GM21825 (cell line): ENCODE results near the gene PDIA5.
"Not testable (repeated sequence)": the region's sequence is repeated elsewhere in the genome, so short reads cannot be mapped to it uniquely, and the experiment has no call there.

Source experiments
- ATAC-seq: cut with Tn5 transposase; IDR thresholded peaks from one replicate; pipeline ENCODE4 v1.9.1; 2021; ENCODE audit warnings: mild to moderate bottlenecking, moderate library complexity; ENCODE audit not compliant: unreplicated experiment

PDIA5 gene

DNA sequence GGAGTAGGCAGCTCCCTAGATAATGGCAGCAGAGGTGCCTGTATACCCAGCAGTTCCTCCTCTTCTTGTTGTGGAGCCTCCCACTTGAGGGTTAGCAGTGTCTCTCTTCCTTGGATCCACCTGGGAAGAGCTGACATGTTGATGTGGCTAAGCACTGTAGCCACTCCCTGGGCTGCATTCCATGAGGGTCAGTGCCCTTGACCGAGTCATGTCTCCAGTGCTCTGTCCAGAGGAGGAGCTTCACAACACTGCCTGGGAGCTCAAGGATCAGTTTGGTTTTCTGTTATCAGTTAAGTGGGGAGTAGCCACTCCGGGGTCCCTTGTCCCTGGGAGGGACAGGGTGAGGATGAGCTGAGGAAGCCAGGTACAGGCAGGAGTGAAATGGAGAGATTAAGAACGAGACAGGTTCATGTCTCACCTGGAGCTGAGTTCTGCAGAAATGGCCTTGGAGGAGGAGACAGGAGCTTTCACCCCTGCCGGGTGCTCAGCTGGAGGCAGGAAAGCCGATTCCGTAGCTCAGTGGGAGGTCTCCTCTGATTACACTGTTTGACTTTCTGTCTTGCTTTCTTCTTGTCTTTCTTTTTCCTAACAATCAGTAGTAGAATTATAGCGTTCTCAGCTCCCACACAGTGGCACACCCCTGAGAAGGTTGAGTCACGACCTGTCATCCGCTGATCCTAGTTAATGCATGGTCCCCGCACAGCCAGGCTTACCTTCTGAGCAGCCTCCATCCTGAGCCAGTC, 77.0 kb downstream of the PDIA5 start:
- ATAC-seq = no peak

- no peak for ATAC-seq
Measured at GRCh38 chr3:123147754-123148535, 81.1 kb downstream of the PDIA5 start.

DNA sequence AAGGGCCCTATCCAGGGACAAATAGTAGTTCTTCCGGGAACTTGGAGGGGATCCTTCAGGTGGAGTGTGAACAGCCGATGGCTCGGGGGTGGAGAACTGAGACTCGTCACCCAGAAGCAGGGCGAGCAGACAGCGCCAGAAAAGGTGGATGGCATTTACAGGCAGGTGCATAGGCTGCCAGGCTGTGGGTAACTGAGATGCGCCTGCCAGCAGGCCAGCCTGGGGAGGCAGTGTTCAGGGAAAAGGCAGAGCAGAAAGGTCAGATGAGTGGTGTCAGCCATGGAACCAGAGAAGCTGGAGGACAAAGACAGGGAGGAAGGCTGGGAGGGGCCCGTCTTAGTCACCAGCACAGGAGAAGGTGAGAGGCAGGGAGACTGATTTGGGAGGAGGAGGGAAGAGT, 81.9 kb downstream of the PDIA5 start:
- ATAC-seq = no peak

DNA sequence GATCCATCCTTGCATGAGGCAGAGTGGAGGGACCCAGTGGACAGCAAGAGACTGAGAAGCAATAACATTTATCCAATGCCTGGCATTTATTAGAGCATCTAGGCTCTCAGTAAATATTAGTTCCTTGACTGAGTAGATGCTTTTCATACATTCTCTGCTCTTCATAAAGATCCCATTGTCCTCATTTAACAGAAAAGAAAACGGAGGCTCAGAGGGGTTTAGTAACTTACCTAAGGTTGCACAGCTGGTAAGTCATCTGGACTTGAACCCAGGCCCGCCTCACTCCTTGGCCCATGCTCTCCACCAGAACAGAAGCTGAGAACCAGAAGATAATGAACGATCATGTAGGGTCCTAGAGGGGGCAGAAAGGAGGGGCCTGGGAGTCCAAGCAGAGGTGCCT, 82.7 kb downstream of the PDIA5 start:
- no peak for ATAC-seq

DNA sequence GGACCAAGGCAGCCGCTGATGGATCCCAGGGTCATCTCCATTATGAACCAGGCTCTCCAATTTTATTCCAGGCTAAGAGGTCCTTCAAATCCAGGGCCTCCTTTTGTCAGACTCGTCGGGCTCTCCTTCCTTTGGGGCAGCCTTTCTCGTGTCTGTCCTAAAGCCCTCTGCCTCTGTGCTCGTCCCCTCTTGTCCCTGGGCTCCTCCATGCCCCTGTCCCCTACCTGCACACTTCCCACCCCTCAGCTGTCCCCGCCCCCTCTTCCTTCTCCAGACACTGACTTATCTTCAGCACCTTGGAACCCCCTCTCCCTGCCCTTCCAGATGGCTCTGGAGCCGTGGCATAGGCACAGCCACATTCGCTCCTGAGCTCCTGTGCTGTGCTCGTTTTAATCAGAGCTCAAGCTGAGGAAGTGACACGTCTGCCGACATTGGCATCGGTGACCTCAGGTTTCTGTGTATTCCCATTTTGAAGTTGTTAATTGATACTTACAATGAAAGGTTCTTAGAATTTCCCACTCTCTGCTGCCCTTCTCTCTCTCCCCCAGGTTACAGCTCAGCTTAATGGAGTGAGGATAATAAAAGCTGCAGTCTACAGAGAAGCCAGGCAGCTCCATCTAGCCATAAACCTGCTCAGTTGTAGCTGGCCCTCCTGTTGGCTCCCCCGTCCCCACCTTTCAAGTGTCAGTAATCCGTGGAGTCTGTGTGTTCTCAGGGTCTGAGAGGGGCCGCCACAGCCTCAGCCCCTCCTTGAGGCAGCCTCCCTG, 83.8 kb downstream of the PDIA5 start:
- ATAC-seq = no peak

DNA sequence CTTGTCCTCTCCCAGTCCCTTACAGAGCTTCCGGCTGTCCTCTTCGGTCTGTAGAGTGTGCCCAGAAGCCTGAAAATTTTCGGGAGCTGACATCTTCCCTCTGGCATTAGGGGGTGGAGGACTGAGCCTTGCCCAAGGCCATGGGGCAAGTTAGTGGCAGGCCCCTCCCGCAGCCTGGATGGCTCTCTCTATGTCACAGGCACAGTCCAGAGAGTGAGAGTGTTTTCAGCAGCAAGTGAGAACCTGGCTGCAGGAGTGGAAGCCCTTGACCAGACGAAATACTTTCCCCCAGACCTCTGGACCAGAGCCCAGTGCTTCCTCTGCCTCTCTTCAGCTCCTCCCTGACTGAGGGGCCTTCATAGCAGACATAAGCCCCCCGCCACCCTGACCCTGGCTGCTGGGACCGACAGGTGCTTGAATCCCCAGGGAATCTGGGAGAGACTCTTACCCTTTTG, 84.5 kb downstream of the PDIA5 start:
- no peak for ATAC-seq

DNA sequence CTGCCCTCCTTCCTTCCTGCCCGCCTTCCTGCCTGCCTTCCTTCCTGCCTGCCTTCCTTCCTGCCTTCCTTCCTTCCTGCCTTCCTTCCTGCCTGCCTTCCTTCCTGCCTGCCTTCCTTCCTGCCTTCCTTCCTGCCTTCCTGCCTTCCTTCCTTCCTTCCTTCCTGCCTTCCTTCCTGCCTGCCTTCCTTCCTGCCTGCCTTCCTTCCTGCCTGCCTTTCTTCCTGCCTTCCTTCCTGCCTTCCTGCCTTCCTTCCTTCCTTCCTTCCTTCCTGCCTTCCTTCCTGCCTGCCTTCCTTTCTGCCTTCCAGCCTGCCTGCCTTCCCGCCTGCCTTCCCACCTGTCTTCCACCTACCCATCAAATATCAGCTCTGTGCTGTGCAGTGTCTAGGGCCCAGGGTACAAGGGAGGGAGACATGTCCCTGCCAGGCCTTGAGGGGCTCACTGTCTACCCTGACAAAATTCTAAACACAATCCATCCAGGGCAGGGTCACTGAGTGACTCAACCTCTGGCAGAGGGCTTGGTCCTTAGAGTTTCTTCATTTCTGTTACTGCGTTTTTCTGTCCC, 85.1 kb downstream of the PDIA5 start:
- ATAC-seq = not testable (repeated sequence)

GRCh38 chr3:123152687-123153086, 85.9 kb downstream of the PDIA5 start:
- no peak for ATAC-seq

DNA sequence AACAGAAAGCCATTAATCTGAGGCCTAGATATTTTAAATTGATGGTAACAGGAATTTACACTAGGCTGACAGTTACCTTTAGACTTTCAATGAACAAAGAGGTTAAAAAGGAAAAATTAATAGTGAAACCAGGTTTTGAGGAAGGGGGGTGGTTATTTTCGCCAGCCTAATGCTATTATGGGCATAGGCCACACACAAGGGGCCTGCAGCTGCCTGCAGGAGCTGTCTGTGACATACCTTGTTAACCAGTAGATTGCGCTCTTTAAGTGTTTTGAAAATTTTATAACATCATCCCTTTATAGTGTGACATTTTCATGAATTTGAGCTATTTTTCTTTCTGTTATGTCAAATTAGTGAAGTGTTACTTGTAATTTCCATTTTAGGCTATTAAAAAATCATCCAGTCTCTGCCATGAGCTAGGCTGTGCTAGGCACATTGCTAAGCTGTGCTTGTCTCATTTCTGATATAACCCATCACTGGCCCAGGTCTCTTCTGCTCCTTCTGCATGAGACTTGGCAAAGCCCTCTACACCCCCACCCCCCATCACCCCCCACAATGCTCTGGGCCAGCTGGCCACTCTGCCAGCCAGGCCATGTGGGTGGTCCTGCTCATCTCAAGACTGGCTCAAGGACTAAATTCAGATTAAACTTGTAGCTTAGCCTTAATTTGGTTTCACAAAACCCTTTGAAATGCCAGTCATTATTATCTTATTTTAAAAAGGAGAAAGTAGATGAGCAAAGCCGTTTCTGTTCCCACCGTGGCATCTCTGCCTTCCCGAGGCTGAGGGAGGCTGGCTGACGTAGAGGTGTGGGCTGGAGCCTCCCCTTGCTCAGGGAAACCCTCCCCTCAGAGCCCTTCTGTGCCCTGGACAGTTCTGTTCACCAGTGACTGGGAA, 86.5 kb downstream of the PDIA5 start:
- no peak for ATAC-seq

GRCh38 chr3:123154020-123154985, 87.5 kb downstream of the PDIA5 start:
- ATAC-seq = no peak

DNA sequence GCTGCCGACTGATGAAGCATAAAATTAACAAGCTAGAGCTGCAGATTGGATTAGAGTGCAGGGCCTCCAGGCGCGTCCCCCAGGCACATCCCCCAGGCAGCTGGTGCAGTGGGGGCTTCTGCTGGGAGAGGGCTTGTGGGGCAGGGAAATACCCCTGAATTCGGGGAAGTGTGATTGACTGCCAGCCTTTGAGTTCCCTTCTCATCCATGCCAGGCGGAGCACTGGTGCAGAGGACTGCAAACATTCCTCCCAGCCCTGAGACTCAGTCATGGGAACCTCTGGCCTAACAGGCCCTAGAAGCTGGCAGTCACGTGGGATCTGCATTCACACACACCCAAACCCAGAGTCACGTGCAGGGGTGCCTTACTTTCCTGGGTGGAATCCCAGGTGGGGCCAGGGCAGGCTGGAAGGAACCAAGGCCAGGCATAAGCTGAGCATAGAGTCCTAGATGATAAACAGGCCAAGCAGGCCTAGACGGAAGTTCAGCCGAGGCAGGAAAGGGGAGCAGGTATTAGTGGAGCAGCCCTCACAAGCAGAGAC, 88.7 kb downstream of the PDIA5 start:
- no peak for ATAC-seq

GRCh38 chr3:123156276-123156995, 89.6 kb downstream of the PDIA5 start:
- no peak for ATAC-seq

DNA sequence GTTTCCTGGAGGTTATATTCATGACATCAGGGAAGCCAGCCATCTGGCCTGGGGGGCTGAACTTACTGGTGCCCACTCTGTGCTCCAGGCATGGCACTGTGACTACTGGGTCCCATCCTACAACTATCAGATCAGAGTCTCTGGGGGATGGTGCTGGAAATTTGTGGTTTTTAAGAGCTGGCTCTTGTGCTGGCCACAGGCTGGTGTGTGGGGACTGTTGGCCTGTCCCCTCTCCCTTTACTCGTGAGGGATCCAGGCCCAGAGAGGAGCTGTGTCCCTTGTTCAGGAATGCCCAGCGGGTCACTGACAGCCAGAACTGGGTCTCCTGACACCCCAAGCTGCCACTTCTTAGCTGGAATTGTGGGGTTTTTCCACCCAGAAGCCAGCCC, 90.4 kb downstream of the PDIA5 start:
- ATAC-seq = no peak

DNA sequence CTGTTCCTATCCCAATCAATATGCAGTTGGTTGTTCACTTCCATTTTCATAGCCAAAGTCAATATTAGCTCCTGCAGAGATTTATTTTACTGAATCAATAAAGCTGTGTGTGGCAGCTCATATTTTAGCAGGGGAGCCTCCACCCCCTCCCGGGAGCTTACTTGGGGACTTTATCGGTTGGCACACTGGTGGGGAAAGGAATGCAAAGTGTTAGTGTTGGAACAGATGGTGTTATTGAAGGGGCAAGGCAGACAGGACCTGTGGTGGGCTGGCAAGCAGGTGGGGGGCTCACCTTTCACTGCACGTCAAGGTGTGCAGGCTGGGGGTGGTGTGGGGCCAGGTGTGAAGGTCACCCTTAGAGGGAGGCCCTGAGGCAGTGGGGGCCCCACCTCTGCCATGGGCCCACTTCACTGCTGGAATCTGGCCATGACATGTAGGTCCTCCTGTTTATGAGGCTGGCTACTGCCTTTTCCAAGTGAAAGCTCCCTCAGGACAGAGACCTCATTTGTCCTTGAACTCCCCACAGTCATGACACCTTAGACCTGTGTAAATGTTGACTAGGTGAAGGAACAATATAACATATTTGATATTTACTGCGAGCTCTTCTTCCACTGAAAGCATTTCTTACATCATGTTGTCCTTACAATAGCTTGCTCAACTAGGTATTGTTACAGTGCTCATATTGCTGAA, 90.9 kb downstream of the PDIA5 start:
- ATAC-seq = no peak

DNA sequence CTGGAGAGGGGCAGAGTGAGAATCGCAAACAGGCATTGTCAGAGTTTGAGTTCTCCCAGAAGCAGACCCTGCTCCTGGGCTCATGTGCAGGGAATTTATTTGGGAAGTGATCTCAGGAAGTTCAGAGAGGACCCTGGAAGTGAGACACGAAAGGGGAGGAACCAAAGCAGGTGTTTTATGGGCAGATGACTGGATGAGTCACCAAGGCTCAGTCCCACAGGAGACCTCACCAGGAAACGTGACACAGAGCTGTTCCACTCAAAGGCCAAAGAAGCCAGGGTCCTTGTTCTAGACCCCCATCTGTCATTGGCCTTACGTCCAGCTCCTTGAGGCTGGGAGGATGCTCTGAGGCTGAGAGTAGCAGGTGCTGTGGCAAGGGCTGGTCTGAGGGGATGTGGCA, 91.5 kb downstream of the PDIA5 start:
- no peak for ATAC-seq

DNA sequence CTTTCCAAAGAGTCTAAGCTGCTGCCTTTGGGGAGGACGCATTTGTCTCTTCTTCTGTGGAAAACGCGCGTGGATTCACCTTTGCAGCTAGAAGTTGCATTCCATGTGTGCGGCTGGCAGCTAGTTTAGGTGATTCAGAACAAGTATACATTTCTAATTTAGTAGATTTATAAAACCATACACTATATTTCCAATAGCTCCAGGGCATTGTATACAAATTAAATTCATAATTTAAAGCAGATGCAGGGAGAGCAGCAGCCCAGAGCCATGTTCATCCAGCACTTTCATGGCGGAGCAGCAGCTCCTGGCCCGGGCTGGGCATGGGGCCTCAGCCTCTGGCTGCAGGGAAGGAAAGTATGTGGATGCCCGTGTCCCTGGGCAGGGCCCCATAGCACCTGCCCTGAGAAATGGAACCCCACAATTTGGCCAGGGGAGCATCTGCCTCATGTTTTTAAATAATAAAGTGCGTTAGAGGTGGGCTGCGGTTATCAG, 92.1 kb downstream of the PDIA5 start:
- ATAC-seq = no peak

DNA sequence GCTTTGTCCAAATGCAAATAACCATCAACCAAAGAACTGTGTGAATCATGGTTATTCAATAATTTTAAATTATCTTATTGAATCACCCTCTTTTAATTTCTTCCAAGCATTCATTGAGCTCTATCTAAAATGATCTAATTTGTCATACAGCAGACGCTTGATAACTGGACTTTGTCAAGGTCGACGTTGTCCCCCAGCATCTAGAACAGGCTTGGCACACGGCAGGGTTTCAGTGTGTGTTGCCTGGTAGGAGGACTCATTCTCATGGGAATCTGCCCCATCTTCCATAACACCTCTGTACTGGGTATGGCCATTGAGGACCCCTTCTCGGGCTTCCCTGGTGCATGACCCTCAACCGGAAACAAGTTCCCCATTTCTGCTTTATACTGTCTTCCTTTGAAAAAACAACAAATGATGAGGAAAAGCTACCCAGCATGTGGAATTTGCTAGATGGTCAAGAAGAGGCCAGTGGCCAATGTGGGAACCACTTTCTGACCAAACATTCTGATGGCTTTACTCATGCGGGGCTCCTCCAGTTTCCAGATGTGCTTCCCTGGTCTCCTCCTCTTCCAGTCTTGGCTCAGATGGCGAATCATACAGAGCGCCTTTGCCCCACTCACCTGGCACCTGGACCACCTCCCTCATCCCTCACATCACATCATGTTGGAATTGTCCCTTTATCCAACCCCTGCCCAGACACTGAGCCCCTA, 93.3 kb downstream of the PDIA5 start:
- no peak for ATAC-seq
